Endodermal cell (in vitro differentiated cells): ENCODE results near the gene CRTC1. TPM values are rescaled to one million over a fixed set of nuclear protein-coding genes. Genes with fewer than 3 reads are reported as not detected.
A peak's percentile ranks its signal among the peaks of the same experiment; 100 is the strongest.

Experiments
- DNase-seq: peaks from one replicate; pipeline ENCODE4 v3.0.0-alpha.2; 2017
- H3K27ac ChIP-seq: 2 replicates; pipeline ENCODE4 v1.5.1; 2013; ENCODE audit warnings: mild to moderate bottlenecking, low read depth, low read length, moderate library complexity
- H3K27me3 ChIP-seq: 2 replicates; pipeline ENCODE4 v1.6.1; 2013; ENCODE audit warnings: mild to moderate bottlenecking, low read length, moderate library complexity; ENCODE audit not compliant: insufficient read depth, control insufficient read depth, poor library complexity, severe bottlenecking
- H3K36me3 ChIP-seq: 2 replicates; pipeline ENCODE4 v1.7.0; 2013; ENCODE audit warnings: mild to moderate bottlenecking, low read length, moderate library complexity; ENCODE audit not compliant: control insufficient read depth, insufficient read depth
- H3K4me1 ChIP-seq: one replicate; pipeline ENCODE4 v1.7.0; 2013; ENCODE audit warnings: low read length; ENCODE audit not compliant: control insufficient read depth, insufficient read depth
- H3K4me3 ChIP-seq: 2 replicates; pipeline ENCODE4 v1.5.1; 2013; ENCODE audit warnings: mild to moderate bottlenecking, low read length, moderate library complexity
- H3K9ac ChIP-seq: 2 replicates; pipeline ENCODE4 v1.6.1; 2013; ENCODE audit warnings: mild to moderate bottlenecking, low read length, moderate library complexity; ENCODE audit not compliant: poor library complexity, severe bottlenecking; ENCODE audit errors: extremely low read depth
- H3K9me3 ChIP-seq: 2 replicates; pipeline ENCODE4 v1.6.1; 2013; ENCODE audit warnings: mild to moderate bottlenecking, low read length, moderate library complexity; ENCODE audit not compliant: control insufficient read depth
- H3K27ac Mint-ChIP-seq: 2 replicates; pipeline ENCODE4 v1.8.0; 2020; ENCODE audit warnings: mixed read lengths
- H3K27me3 Mint-ChIP-seq: 2 replicates; pipeline ENCODE4 v1.8.0; 2021; ENCODE audit warnings: mild to moderate bottlenecking, mixed read lengths; ENCODE audit not compliant: insufficient read depth
- H3K36me3 Mint-ChIP-seq: 2 replicates; pipeline ENCODE4 v1.8.0; 2020; ENCODE audit warnings: low read depth, mixed read lengths
- H3K4me1 Mint-ChIP-seq: 2 replicates; pipeline ENCODE4 v1.8.0; 2020; ENCODE audit warnings: mixed read lengths
- H3K4me3 Mint-ChIP-seq: 2 replicates; pipeline ENCODE4 v1.8.0; 2020; ENCODE audit warnings: mild to moderate bottlenecking, moderate library complexity, mixed read lengths
- H3K9me3 Mint-ChIP-seq: 2 replicates; pipeline ENCODE4 v1.8.0; 2020; ENCODE audit warnings: mild to moderate bottlenecking, mixed read lengths
- CTCF ChIP-seq: fragments of 200-600 bp; sonication (generic); conservative IDR thresholded peaks from 2 replicates; pipeline ENCODE4 v1.5.0; 2021; ENCODE audit warnings: antibody characterized with exemption, mild to moderate bottlenecking
- WGBS, 2 experiments: methylation state at CpG; one replicate each; pipeline versions ENCODE4 v1.1.5 to v1.1.7; 2013; ENCODE audit warnings: missing lambda C conversion rate in 2 of 2, mixed read lengths in 1 of 2; ENCODE audit not compliant: insufficient coverage in 1 of 2, insufficient read length in 1 of 2; 5-methylcytosine and 5-hydroxymethylcytosine counted together
- total RNA-seq, 2 donors: library from RNA; stranded (reverse); fragmentation: NEBNext Ultra II Directional in 1 of 2; extraction: Animal tissue kit (Norgen Biotek cat#: 25700) in 1 of 2; gene quantifications; 2 replicates in 1 of 2; 3 replicates in 1 of 2; pipeline ENCODE4 v1.2.1, GENCODE V29; 2021

The CRTC1 gene
- total RNA-seq, 2 donors from 2014 or later = 26.6 to 29.7 TPM

- peaks cover 29% of the 10 kb centered on the region for H3K4me1 ChIP-seq
- Mint-ChIP-seq H3K27me3 (no peaks in the 10 kb centered on the region), H3K4me1 (peaks cover 46% of the 10 kb centered on the region), H3K27ac (peak overlapping the region; percentile 80), H3K9me3 (no peaks in the 10 kb centered on the region), H3K36me3 (no peaks in the 10 kb centered on the region), H3K4me3 (peak overlapping the region; percentile 39)
- no peaks in the 10 kb centered on the region for H3K27me3 ChIP-seq
- H3K9ac ChIP-seq = no peak overlapping the region
- no peaks in the 10 kb centered on the region for H3K36me3 ChIP-seq
- no peak for TF ChIP-seq CTCF
- 92 to 100% methylated on average over 5 to 20 of the region's 20 CpGs for WGBS, 2 experiments
- H3K9me3 ChIP-seq = no peaks in the 10 kb centered on the region
- H3K4me3 ChIP-seq = no peak overlapping the region
- no peak overlapping the region for H3K27ac ChIP-seq
- peak; percentile 45 for DNase-seq
These were observed 55.6 kb downstream of the CRTC1 start for GRCh38 chr19:18738961-18739690.

GRCh38 chr19:18741124-18742121 is 57.9 kb downstream of the CRTC1 start:
- no peaks in the 10 kb centered on the region for H3K27me3 ChIP-seq
- no peaks in the 10 kb centered on the region for H3K36me3 ChIP-seq
- WGBS, 2 experiments = 85 to 92% methylated on average over 17 to 25 of the region's 27 CpGs
- Mint-ChIP-seq H3K9me3 (no peaks in the 10 kb centered on the region), H3K36me3 (no peaks in the 10 kb centered on the region), H3K4me1 (peaks cover 42% of the 10 kb centered on the region), H3K4me3 (peak overlapping the region; percentile 39), H3K27me3 (no peaks in the 10 kb centered on the region), H3K27ac (no peak overlapping the region)
- peaks cover 24% of the 10 kb centered on the region for H3K4me1 ChIP-seq
- no peak overlapping the region for H3K9ac ChIP-seq
- DNase-seq = peak; percentile 40
- TF ChIP-seq CTCF = no peak
- H3K27ac ChIP-seq = no peak overlapping the region
- no peaks in the 10 kb centered on the region for H3K9me3 ChIP-seq
- peak overlapping the region; percentile 29 for H3K4me3 ChIP-seq

- no peaks in the 10 kb centered on the region for H3K36me3 Mint-ChIP-seq
- no peak overlapping the region for H3K27ac Mint-ChIP-seq
- Histone ChIP-seq H3K27me3 (no peaks in the 10 kb centered on the region), H3K4me1 (peaks cover 24% of the 10 kb centered on the region), H3K9ac (no peak overlapping the region), H3K27ac (no peak overlapping the region), H3K9me3 (no peaks in the 10 kb centered on the region), H3K36me3 (no peaks in the 10 kb centered on the region), H3K4me3 (no peak overlapping the region)
- no peaks in the 10 kb centered on the region for H3K9me3 Mint-ChIP-seq
- no peak overlapping the region for H3K4me3 Mint-ChIP-seq
- peaks cover 43% of the 10 kb centered on the region for H3K4me1 Mint-ChIP-seq
- DNase-seq = no peak
- TF ChIP-seq CTCF = no peak
- no peaks in the 10 kb centered on the region for H3K27me3 Mint-ChIP-seq
- WGBS, 2 experiments = 93 to 94% methylated on average over 12 to 14 of the region's 14 CpGs
These were observed 58.8 kb downstream of the CRTC1 start for GRCh38 chr19:18742324-18742723.
